C1 segment of cervical spinal cord (tissue), 14 donors: Measurements from ENCODE around the gene CSNK2A3.
A peak's percentile ranks its signal among the peaks of the same experiment; 100 is the strongest.

ENCODE experiments used
- DNase-seq, 14 donors: peaks; one replicate each; lab custom pipeline; 2025; lab: John Stamatoyannopoulos, UW

Gene CSNK2A3

DNA sequence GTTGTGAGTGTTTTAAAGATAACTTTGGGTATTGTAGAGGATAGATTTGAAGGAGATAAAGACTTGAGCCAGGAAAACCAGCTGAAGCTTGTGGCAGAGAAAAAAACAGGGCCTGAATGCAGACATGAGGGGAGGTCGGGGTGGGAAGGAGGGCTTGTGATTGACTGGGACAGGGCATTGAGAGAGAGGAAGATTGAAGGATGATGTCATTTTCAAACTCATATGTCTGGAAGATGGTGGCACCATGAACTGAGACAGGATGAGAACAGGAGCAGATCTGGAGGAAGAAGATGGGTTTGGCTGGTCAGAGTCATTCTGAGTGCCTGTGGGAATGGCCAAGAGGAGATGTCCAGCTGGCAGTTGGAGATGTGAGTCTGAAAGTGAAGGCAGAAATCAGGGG is 14.7 kb downstream of the CSNK2A3 start:
- no peak for DNase-seq

DNA sequence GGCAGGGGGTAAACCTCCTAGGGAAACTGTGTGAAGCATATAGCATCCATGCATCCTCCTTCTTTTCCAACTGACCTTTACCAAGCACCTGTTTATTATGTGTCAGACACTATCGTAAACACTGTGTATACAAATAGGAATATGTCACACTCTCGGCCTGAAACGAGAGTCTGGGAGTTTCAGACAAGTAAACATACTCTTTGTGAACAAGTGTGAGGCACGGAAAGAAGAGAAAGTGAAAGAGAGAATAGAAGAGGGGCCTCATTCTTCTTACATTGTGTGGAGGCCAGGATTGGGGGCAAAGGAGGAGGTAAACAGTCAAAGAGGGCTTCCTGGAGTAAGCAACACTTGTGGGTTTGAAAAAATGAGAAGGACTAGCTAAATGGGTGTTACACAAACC is 16.4 kb downstream of the CSNK2A3 start:
- no peak for DNase-seq

DNA sequence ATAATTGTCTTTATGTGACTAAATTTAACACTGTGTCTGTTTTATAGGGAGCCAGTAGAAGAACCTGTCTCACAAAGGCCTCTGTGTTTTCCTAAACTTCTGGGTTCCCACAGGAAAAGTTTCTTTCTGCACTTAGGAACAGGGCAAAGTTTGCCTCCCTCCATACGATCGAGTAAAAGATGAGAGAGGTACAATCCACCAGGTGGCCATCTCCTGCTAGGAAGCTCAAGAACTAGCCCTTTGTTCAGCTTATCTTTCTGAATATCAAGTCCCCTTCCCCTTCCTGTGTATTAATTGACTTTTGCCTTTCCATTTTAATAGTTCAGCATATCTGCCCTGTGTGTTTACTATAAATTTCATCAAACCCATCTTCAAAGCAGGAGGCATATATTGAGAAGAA is 18.0 kb downstream of the CSNK2A3 start:
- DNase-seq, result no peak

DNA sequence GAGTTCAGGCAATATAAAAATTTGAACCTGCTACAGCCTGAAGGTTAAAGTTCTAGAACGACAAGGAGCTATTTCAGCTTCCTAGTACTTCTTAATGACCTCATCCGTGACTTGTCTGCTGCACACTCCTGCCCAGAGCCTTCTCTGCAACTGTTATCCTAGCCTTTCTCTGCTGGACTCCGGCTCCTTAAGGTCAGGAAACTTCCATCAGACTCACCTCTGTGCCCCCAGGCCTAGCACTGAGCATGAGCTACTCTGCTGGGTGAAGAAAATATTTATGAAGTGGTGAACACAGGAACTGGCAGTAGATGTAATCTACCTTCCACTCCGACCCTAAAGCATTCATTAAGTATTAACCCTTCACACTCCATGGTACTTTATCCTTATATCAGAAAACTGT is 18.4 kb downstream of the CSNK2A3 start:
- DNase-seq, result no peak

DNA sequence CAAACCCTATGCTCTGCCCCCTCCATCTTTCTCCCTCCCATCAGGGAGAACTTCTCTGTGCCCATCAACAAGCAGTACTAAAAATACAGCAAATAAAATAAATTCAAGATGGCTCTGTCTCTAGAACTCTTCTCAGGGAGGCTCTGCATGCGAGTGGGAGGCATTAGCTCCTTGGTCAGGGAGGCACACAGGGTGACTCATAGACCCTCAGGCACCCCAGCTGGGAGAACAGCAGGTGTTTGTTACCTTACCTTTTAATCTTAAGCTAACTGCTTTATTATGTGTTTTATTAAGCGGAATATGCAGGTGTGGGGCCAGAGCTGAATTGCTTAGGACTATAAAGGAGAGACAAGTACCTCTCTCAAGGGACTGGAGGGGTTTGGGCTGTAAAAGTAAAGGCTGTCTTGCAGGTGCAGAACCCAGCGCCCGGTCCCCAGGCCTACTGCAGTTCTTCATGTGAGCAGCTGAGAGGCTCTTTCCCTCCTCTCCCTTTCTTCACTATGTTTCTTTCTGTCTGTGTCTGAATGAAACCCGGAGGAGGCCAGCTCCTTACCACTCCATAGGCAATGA is 20.8 kb downstream of the CSNK2A3 start:
- no peak for DNase-seq

DNA sequence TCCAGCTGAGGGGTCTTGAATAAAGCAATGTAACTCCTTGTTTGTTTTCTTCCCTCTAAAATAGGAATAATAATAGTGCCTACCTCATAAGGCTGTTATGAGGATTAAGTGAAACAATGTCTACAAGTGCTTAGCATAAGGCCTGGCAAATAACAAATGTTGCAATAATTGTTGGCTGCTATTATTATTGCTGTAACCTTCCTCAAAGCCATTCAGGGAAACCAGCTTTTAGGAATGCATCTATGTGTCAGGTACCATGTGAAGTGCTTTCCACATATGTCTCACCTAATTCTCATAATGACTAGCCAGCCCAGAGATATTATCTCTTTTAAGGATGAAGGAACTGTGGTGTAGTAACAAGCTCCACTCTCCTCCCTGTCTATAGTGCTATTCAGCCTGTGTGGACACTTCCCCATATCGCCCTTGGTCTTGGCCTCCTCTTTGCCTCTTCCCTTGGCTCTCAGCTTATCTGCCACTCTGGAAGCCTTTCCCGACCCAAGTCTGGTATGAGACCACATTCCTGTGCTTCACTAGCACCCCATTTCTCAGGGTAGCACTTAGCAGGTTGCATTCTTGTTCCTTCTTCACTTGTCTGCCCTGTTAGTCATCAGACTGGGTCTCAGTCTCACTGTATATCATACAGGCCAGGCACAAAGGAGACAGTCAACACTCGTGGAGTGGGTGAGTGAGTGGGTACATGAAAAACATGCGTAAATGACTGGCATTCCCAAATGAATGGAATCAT is 23.8 kb downstream of the CSNK2A3 start:
- no peak for DNase-seq

DNA sequence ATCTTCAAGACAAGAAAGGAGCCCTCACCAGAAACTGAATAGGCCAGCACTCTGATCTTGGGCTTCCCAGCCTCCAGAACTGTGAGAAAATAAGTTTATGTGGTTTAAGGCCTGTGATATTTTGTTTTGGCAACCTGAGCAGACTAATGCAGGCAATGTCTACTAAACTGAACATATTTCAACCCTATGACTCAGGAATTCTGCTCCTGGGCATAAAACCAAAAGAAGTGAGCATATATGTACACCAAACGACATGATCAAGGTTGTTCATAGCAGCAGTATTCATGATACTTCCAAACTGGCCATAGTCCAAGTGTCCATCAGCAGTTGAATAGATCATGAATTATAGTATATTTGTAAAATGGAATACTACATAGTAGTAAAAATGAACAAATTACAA is 29.0 kb downstream of the CSNK2A3 start:
- no peak for DNase-seq

DNA sequence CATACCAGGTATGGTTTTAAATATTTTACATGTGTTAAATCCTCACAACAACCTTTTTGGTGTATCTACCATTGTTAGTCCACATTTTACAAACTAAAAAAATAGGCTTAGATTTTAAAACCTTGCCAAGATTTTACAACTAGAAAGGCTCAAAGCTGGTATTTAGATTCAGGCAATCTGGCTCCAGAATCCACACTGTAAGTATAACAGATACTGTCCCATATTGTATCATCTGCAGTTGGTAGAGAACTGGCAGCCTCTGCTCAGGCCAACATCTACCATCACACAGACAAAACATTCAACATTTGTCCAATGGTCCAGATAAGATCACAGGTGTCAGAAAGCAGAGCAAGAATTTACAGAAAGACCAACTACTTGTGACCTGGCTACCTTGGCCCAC is 30.9 kb downstream of the CSNK2A3 start:
- no peak for DNase-seq

DNA sequence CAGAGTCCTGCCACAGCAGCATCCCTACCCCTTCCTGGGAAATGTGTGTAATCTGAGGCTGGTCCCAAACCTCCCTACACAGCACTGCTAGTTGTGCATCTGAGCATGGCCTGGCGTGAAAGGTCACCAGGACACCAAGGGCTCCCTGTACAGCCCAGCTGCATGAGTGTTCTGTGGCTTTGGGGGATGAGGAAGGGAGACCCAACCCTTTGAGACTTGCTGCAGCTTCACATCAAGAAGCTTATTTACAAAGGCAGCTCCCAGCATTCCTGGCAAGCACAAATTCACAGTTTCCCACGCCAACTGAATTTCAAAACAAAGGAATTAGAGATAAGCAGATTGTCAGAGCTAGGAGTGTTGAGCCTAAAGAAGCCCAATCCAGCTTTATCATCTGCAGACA is 32.2 kb downstream of the CSNK2A3 start:
- no peak for DNase-seq

DNA sequence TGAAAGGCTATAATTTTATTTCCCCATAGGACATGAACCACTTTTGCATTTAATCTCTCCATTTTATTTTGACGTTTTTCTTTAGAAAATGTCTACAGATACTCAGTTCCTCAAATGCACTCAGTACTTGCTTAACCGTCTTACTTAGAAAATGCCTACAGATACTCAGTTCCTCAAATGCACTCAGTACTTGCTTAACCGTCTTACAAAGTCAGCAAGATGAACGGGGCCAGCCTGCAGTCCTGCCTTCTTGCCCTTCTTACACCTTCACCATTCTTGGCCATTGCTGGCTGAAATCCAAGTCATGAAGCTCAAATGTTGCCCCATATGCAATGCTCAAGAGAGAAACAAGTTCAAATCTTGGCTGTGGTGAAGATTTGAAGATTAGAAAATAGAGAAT is 34.1 kb downstream of the CSNK2A3 start:
- no peak for DNase-seq

DNA sequence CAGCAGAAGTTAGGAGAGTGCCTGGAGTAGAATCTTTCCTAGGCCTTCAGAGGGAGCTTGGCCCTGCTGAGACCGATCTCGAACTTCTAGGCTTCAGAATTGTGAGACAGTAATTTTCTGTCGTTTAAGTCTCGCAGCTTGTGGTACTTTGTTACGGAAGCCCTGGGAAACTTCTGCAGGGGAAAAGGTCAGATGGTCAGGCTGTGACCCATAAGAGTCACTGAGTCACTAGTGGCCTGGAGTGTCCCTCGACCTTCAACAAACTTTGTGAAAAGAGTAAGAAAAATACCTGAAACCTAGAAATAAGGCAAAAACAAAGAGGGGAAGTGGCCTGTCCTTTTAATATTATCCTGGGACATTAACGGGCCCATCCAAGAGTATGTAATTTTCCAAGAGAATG is 34.6 kb downstream of the CSNK2A3 start:
- DNase-seq, result no peak

DNA sequence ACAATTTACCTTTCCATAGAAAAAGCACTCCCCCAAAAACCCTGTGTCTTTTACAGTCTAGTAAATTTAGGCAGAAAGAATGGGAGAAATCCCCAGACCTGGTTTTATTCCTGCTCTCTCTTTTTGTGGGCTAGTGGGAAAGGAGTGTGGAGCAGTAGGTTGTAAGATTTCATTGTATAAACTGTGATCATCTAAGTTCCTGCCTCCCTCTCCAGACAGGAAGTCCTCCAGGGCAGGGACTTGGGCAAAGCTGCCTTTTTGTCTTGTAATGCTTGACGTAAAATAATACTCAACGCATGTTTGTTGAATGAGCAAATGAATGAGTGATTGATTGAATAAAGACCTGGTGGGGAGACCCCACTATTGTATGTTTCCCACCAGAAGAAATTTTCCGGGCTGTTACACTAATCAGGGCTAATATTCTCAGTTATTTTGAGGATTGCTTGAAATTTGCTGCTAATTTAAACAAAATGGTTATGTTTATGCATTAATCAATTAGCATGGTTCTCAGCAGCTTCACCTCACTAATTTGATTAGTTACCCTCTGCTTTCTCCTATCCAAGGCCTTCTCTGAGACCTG is 36.3 kb downstream of the CSNK2A3 start:
- DNase-seq, result no peak

DNA sequence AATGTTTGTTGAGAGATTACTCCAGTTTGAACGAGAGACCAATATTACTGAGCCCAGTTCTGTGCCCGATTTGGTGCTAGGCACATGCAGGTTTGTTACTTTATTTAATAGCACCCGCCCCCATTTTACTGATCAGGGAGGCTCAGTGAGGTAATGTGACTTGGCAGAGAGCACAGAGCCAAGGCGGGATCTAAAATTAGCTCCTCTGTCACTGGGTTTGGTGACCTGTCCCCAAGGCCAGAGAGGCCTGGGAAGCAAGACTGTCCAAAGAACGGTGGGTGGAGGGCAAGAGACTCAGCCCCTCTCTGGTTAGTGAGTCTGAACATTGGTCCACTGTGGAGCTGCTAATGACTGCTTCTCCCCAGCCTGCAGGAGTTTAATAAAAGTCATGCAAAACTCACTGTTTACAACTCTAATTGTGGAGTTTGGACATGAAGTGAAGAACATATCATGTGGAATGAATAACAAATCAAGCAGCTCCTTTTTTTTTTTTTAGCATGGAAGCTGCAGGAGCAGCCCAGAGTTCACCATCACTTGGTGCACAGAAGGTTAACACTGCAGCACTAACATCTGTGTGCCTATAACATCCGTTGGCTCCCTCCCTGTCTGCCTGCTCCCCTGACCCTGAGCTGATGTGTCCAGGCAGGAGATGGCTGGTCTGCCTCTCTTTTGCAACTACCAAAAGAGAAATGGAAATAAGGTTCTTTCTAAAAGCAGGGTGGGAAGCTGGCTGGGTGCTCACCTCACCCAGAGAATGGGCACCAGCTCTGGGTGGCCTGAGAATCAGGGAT is 39.0 kb downstream of the CSNK2A3 start:
- DNase-seq, result peak in 1 of 14 donors; percentile 16

DNA sequence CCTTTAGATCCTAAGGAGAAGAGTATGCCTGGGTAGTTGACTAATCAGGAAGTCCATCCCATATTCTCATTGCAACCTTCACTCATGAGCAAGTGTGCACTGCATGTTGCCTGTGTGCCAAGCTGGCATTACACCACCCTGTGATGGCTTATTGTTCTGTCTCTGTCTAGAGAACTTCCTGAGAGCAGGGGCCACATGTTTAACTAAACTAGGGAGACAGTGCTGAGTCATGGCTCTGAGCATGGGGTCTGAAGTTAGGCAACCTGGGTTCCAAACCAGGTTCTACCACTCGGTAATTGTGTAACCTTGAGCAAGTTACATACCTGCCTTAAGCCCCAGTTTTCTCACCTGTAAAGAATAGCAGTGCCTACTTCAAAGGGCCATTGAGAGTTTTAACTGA is 39.6 kb downstream of the CSNK2A3 start:
- no peak for DNase-seq

DNA sequence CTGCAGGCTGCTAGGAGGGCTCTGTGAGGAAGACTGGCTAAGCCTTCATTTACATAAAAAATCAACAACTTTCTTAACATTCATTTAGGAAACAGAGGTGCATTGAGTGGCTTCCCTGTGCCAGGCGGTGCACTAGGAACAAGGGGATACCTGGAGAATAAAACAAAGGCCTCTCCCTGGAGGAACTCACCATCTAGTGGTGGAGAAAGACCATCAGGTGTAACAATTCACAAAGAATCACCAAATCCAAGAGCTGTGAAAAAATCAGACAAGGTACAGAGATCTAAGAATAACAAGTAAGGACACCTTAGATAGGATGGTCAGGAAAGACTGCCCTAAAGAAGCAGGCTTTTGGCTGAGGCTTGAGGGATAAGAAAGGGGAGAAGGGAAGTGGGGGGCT is 40.3 kb downstream of the CSNK2A3 start:
- no peak for DNase-seq

DNA sequence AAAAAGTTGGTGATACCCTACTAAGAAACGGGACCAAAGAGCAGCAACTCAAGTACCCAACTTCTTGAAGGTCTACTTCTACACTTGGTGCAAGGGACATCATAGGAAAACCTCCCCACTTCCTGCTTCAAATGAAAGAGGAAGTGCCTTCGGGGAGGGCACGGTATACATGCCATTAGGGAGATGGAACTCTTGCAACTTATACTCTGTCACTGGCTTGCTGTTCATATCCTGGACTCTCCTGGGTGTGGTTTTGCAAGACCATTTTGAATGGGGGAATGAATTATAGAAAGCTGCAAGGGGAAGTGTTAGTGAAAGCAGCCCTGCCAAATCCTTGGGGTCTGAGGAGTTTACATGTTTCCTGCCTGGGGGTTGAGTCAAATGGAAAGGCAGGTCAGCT is 41.9 kb downstream of the CSNK2A3 start:
- DNase-seq, result no peak

DNA sequence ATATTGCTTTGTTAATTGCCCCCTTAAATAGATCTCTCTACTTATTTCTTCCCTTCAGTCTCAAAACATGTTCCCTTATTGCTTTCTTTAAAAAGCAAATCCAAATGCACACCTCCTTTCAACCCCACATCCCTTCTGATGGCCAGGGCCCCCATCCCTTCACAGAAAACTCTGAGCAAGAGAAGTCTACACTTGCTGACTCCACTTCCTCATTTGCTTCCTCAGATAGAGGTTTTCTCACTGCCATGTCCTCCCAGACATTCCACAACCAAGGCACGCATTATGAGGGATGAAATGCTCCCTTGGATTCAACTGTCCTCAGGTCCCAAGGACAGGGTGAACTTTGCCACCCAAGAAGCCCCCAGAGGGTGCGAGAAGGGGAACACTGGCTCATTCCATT is 43.1 kb downstream of the CSNK2A3 start:
- no peak for DNase-seq

DNA sequence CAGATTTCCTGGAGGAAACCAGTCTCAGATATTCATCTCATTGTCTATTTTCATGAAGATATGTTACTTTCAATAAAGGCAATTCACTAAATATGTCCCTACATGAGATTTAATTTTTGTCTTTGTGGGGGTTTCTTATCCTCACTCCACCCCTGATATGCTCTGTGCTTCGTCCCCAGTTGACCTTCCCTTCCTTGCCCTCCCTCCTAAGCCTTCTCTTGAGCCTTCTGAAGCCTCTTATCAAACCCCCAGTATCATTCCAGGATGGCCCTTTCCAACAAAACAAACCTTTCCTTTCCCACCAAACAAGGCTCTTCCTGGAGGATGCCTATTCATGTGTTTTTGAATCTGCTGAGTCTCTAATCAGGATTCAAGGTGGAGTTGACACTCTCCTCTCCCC is 44.8 kb downstream of the CSNK2A3 start:
- no peak for DNase-seq

DNA sequence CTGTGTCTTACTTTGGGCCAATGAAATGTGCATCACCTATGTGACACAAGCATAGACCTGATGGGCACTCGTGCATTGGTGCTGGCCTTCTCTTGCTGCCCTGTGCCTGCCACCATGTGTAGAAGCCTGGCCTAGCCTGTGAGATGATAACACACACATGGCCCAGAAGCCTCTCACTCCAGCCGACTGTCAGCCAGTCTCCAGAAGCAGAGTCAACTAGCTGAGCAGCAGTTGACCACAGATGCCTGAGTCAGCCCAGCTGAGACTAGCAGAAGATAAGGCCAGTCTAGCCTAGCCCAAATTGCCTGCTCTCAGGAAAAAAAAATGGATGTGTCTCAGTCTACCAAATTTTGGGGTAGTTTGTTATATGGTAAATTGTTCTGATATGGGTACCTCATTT is 46.2 kb downstream of the CSNK2A3 start:
- DNase-seq, result no peak

DNA sequence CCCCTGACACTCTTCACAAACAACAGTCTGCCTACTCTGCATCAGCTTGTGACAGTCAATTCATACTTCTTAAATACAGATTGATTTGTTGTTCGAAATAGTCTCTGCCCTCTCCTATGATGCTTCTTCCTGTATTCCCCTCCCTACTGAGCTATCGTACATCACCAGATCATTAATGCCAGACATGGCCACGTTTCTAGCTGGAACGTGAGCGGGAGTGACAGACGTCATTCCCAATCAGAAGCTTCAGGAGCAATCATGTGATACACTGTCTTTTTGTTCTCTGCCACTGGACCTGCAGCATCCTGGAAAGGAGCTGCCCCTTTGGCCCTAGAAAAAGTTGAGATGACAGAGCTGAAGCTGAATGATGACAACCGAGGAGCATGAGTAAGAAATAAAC is 48.5 kb downstream of the CSNK2A3 start:
- DNase-seq, result no peak

DNA sequence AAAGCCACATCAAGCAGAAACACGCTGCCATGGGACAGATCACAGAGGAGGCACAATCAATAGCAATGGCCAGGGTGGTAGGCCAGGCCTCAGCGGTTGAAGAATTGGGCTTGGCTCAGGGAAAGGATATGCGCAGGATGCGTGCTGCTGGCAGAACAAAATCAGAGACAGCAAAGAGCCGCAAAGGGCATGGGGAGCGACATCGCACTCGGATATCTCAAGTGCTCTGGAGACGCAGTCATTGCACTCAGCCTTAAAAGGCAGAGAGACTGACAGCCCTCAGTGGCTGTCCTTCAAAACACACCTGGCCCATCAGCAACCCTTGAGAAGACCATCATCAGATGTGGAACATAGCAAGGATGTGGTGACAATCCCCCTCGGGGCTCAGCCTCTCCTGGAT is 50.5 kb downstream of the CSNK2A3 start:
- no peak for DNase-seq
